ENCODE results near the gene RGS6.
"Not testable (repeated sequence)": the region's sequence is repeated elsewhere in the genome, so short reads cannot be mapped to it uniquely, and the experiment has no call there.

Gene RGS6

DNA sequence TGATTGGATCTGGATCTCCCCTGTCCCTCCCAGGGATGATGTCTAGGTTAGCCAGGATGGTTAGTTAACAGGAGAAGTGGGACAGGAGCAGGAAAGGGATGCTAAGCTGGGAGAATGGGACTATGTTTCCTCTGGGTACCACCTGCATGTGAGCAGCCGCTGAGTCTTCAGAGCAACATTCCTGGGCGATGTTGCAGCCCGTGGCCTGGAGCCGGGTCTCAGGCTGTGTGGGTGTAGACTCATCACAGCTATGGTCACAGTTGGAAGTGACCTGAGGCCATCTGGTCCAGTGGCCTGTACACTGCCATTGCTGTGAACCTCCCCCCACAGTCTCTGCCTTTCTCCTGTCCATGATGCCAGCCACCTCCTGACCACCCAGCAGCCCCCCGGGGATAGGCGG is 539.1 kb downstream of the RGS6 start:
- no peak for FAIRE-seq

DNA sequence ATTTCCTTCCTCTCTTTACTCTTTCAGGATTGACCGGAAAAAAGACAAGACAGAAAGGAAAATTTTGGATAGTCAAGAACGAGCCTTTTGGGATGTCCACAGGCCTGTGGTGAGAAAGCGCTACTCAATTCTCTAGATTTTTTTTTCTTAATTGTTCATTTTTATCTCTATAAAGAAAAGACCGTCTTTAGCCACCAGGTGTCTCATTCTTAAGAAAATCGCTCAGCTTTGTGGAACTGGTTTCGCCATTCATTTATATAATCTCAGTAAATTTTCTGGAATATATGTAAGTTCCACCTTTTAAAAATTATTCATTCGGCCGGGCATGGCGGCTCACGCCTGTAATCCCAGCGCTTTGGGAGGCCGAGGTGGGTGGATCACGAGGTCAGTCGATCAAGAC is 540.6 kb downstream of the RGS6 start:
- FAIRE-seq = no peak

DNA sequence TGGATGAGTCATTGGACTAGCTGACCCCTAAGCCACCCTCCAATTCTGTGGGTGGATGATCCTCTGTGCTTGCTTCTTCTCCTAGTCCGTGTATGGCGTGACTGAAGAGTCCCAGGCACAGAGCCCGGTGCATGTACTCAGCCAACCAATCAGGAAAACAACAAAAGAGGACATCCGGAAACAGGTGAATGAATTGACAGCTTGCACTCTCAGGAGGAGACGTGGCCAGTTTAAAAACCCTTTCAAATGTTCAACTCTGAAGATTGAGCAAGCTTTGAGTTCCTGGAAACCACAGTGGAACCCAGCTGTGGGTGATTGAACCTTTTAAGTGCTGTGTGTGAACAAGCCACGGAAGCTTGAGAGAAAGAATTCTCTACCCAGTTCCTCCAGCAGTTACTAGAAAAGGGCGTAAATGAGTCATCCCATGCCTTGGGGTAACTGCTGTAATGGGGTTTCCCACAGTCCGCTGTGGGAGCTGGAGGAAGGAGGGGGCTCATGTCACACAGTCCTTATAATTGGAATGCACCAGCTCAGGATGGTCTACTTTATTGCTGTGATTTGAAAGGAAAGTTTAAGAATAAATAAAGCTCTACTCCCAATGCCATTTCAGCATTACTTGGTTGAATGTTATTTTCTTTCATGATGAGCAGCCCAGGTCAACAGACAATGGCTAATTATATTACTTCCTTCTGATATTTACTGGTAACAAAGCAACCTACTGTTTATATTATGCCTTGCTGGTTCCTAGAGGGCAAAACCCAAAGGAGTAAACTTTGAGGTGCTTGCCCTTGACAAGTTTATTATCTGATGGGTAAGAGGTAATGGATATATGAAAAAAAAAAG is 544.6 kb downstream of the RGS6 start:
- no peak for FAIRE-seq

DNA sequence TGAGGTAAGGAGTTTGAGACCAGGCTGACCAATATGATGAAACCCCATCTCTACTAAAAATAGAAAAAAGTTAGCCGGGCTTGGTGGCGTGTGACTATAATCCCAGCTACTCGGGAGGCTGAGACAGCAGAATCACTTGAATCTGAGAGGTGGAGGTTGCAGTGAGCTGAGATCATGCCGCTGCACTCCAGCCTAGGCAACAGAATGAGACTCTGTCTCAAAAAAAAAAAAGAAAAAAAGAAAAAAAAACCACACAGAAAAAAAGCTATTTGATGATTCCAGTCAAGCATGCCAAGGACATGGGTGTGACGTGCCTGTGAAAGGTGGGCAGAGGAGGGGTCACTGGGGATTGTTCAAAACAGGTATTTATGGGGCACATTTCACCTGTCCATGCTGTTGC is 545.3 kb downstream of the RGS6 start:
- FAIRE-seq = not testable (repeated sequence)

DNA sequence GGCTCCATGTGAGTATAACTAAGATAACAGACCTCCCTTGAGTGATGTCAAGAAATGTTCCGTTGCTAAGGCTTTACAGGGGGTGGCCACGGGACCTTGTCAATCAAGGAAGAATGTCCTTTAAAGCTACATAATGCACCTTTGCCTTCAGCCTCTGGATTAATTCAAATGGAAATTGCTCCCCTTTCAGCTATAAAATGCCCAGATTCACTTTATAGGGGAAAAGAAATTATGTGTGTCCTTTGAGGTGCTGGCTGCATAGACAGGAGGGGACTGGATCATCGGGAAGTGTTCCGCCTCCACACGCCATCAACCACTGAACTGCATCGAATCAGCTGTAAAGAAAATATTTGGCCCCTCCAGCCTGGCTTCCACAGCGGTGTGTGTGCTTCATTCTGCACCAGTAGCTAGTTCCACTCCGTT is 546.3 kb downstream of the RGS6 start:
- no peak for FAIRE-seq

DNA sequence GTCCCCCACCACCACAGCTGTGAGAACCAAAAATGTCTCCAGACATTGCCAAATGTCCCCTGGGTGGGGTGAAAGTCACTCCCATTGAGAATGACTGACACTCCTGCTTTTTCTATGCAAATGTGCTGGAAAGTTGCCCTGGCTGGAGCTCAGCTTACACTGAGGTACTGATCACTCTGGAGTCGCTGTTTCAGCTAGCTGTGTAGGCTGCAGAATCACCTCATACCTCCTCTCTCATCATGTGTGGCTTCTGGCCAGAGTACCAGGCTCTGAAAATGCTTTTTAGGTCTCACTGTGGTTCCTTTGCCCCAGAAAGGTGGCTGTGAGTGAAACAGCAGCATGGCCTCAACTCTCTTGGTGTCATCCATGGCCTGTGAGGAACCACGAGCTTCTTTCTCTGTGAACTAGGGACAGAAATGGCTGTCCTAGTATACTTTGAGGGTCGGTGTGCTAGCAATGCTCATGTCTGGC is 547.3 kb downstream of the RGS6 start:
- FAIRE-seq = no peak

DNA sequence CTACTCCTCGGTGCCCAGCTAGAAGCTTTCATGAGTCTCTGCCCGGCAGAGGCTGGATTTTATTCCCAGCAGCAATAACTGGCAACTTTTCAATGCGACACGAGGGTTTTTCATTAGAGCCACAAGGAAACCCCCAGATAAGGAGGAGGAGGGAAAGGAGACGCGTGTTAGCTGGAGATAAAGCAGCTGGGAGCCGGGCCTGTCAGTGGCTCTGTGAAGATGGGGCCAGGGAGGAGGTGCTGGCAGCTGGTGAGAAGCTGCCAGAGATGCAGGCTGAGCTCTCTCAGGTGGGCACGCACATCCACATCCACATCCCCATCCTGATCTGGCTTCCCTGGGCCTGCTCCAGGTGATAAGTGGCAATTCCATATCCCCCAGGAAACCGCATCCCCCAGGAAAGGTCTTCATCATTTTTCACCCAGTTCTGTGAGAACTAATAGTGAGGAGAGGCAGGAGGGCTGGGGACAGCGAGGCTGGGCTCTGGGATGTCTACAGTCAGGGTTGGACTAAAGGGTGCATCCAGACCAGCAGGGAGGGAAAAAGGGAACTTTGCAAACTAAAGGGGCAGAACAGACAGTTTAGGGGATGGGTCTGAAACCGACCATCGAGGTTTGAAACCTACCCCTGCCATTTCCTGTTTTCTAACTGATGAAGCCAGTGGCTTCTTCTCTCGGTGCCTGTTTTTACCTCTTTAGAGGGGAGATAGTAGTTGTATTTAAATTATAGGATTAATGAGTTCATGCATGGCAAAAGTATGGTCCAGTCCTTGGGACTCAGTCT is 548.4 kb downstream of the RGS6 start:
- no peak for FAIRE-seq

DNA sequence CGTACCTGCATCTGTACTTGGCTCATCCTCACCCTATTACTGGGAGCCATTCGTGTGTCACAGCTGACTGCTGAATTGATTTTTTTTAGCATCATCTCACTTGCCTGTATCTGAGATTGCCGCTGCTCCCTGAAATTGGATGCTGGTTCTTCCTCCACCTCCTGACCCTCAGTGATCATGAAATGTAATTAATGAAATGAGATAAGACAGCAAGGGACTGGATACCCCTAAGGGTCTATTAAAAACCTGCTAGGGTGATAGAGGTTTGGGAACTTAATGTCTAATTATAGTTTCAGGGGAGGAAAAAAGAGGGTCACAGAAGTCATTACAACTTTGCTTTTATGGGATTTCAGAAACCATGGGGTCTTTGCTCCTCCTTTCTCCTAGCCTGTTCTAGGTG is 551.1 kb downstream of the RGS6 start:
- no peak for FAIRE-seq

DNA sequence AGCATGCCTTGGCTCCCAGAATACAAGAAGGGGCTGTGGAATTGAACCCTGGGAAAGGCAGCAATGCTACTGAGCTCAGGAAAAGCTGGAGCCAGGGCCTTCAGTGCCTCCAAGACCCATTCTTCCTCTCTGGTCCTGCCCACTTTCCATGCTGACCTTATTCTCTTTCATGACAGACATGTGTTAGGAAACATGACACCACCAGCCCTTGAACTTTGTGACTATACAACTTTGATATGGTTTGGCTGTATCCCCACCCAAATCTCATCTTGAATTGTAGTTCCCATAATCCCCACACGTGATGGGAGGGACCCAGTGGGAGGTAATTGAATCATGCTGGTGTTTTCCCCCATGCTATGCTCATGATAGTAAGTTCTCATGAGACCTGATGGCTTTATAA is 553.5 kb downstream of the RGS6 start:
- no peak for FAIRE-seq

DNA sequence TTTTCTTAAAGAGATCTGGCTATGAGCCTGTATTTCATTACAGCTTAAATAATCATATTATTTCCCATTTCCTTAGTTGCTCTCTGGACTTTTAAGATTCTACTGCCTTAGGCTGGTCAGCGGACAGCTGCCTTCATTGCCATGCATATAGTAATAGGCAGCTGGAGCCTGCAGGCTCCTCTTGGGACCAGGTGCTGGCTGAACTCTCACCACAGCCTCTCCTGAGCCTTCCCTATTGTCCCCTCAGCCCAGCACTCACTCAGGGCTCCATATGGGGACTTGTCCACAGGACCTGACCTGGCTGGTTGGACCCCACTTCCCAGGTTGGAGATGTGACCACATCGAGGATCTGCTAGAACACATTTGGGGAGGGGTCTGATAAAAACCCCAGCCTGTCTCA is 556.3 kb downstream of the RGS6 start:
- no peak for FAIRE-seq

DNA sequence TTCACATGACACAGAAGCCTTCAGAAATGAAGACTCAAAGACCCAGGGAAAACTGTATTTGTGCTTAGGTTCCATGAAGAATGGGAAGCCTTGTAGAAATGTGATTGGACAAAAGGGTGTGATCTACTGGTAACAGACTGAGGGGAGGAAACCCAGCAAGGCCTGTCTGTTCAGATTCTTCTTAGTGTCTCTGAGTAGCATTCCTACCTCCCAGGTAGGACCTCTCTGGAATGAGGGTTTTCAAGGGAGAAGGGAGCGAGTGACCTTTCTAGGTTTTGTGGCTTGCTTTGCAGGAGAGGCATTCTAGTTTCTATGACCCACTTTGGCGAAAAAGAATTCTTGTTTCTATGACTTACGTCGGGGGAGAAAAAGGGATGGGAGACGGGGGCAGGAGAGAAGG is 560.0 kb downstream of the RGS6 start:
- no peak for FAIRE-seq

DNA sequence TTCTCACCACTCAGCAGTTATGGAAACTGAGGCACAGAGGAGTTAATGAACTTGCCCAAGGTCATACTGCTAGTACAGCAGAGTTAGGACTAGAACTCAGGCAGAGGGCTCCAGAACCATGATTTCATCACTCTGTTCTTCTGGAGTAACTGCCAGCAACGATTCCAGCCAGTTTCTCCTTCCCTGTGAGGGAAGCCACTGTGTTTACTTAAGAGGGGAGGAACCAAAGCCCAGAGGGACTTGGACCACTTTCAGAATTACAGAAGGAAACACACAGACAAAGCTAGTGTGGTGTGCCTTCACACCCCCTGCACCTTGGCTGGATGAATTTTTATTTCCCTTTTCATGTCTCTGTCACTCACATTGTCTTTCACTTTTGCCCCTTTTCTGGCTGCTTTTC is 563.4 kb downstream of the RGS6 start:
- no peak for FAIRE-seq

DNA sequence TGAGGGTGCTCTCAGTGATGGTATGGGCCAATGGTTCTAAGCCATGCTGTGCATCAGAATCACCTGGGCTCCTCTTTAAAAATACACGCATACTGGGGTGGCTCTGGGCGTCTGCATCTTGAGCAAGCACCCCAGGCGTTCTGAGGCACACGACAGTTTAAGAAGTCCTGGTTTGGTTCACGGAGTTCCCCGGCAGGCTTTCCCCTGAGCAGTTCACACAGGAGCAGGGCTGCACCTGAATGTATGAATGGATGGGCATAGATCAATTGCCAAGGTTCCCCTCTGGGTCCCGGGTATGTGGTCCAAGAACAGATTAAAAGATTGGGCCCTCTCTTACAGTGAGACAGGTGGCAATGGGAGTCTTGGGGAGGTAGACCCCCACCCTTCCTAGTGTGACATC is 566.4 kb downstream of the RGS6 start:
- FAIRE-seq = no peak

DNA sequence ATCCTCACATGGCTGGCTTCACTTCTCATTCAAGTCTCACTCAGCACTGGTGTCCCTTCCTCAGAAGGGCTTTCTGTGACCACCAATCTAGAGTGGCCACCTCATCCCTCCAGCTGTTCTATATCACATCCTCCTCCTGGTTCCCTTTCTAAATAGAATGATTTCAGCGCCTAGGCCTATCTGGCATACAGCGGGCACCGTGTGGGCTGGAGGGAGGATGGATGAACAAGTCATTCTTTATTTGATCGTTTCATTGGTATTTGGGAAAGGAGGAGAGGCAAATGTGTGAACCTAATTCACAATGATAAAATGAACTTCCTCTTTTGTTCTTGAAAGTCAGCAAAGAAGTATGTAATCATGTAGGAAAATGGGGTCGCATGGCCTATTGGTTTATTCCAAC is 567.5 kb downstream of the RGS6 start:
- no peak for FAIRE-seq

DNA sequence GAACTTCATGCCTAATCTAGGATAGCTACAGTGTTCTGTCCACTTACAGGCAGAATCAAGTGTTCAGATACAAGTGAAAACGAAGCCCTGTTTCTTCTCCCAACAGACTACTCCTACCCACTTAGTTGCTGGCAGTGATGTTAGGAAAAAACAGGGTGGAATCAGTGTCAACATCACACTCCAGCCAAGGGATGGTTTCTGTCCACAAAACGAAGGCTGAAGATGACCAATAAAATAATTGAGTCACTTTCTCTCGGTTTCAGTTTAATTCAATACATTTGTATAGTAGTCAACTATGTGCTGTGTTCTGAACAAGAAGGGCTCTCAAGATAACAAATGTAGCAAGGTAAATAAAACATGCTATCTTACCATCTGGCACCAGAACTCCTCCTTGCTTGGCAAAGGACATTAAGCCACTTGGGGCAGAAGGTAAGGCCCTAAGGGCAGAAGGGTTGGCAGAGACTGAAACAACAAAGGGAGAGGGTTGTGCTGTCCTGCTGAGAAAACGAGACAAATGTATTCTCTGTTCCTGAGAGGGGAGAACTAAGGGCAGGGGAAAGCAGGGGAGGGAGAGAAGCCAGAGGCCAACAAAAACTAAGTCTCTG is 568.1 kb downstream of the RGS6 start:
- FAIRE-seq = no peak

DNA sequence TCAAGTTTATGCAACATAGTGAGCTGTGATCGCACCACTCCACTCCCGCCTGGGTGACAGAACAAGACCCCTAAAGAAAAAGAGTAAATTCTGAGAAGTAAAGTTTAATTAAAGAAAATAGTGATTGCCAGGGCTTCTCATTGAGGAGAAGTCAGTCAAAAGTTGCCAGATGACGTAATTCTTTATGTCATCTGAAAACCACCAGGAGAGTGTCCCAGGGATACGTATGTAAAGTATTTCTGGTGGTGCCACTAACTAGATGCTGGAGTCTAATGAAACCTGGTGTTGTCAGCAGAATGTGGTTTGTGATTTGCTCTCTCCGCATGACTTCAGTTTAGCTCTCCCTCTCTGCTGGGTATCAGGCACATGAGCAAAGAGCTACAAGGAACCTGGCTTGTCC is 569.2 kb downstream of the RGS6 start:
- no peak for FAIRE-seq

DNA sequence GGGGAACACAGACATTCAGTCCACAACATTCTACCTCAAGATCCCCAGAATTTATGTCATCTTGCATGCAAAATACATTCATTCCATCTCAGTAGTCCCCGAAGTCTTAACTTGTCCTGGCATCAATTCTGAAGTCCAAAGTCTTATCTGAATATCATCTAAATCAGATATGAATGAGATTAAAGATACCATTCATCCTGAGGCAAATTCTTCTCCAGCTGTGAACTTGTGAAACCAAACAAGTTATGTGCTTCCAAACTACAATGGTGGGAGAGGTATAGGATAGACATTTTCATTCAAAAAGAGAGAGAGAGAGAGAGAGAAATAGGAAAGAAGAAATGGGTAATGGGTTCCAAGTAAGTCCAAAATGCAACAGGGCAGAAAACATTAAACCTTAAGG is 571.0 kb downstream of the RGS6 start:
- FAIRE-seq = no peak

DNA sequence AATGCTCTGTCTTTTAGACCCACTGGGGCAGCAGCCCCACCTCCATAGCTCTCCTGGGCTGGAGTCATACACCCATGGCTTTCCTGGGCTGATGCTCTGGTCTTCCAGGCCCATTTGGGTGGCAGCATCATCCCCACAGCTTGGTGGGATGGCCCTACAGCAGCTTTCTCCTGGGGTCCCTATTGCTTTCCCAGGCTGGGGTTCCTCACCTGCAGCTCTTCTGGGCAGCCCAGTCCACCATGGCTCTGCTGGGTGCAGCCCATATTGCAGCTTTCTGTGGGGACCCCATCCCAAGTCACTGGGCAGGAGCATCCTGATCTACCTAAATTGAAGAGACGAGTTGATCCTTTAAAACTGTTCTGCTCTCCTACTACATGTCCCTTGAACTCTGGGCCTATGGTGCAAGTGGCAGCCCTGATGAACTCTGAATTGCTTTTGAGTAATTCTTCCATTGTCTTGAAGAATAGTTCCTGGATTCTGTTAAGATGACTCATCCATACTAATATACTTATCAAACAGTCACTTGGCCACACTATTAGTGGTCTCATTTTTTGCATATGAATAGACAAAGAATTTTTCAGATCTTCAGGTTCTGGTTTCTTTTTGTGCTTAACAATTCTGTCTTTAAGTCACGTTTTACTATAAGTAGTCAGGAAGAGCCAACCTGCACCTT is 571.6 kb downstream of the RGS6 start:
- FAIRE-seq = no peak

DNA sequence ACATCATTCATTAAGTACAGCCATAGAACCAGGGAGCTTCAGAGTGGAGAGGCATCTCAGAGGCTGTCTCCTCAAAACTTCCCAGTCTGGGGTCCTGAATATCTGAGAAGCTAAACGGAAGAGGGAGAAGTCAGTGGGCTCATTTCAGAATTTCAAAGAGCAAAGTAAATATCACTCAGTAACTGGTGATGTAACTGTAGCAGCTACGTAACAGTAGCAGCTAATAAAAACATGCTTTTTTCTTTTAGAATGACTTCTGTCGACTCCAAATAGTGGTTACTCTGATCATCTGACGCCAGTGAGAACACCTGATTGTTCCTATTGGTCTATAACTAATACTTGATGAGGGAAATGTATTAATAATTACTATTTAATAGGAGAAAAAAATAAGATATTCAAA is 578.3 kb downstream of the RGS6 start:
- no peak for FAIRE-seq

DNA sequence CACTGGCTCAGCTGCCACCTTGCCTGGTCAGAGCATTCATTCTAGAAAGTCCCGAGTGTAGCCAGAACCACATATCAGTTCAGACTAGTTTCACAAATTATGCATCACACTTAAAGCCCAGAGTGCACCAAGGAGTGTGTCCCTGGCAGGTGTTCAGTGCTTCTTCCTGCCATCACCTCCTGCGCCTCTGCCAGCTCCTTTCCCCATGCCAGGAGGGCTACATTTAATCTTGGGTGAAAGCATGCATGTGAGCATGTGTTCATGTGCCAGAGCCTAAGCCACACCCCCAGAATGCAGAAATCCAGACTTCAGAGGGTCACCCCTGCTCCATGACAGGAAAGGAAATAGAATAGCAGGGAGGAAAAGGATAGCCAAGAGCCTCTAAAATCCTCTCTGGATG is 580.1 kb downstream of the RGS6 start:
- no peak for FAIRE-seq

DNA sequence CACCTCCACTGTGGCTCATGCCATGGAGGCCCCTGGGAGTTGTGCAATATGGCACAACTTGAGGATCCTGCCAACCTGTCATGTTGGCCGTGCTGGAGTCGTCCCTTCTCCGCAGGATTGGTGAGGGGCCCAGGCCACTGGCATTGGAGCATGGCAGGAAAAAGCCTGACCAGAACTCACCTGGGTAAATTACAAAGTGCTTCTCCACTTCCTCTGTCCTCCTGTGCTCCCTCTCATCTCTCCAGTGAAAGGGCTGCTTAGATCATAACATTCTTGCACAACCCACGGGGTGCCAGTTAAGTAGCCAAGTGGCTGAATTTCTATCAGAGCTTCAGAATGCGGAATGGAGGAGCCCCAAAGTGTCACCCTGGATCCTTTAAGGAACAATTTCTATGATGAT is 580.7 kb downstream of the RGS6 start:
- no peak for FAIRE-seq

DNA sequence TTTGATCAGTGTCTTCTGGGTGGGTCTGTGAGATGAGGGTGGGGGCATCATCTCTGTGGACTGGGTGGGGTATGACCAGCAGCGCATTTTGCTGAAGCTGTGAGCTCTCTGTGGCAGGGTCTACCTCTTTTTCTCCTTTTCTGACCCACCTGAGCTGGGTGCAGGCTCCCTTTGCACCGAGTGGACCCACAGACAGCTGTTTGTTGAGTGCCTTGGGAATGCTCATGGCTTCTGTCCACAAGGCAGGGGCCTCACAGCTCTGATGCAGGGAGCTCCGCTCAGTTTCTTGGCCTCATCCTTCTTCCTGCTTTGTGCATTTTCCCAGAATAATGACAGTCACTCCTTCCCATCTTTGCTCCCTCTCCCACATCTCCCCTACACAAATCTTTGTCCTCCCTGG is 581.1 kb downstream of the RGS6 start:
- FAIRE-seq = no peak

DNA sequence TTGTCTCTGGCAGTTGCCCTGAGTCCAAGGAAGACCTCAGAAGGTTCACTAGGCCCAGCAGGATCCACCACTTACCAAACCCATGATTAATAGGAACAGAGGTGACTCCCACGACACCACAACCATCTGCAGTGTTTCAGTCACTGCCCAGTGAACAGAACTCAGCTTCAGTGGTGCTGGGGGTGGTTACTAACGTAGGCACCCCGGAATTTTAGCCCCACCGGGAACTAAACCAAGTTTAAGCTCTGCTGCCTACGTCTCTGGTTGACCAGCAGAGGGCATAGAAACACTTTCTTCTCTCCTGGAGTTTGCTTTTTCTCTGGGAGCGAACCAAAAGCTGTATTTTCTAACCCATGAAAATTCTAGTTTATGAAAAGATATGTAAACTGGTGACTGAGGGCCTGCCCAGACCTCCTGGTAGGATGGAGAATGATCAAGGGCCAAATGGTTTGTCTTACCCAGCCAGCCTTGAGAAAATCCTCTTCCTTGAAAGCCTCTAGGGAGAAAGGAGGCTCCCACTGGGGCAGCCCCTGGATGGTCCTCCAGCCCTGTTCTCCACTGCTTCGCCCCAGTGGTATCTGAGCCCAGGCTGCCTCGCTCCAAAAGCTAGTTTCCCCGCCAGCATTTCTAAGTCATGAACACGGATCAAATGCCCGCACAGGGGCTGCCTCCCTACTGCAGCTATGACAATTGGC is 581.9 kb downstream of the RGS6 start:
- no peak for FAIRE-seq

Measured in TTC549 (cell line).